Activated CD8-positive, alpha-beta memory T cell treated with anti-CD3 and anti-CD28 coated beads, Interleukin-2, amount 50 U/mL, for 4 hours (primary cell): ENCODE results near the gene GLP1R.

Source experiments
- DNase-seq: peaks from one replicate; pipeline ENCODE4 v3.0.0-alpha.2; 2020

GLP1R gene

GRCh38 chr6:39065561-39065960 is 17.0 kb downstream of the GLP1R start:
- no peak for DNase-seq

- no peak for DNase-seq
These were observed 19.8 kb downstream of the GLP1R start for GRCh38 chr6:39068391-39068790.

- DNase-seq: no peak
These were observed 24.2 kb downstream of the GLP1R start for GRCh38 chr6:39072830-39073229.

DNA sequence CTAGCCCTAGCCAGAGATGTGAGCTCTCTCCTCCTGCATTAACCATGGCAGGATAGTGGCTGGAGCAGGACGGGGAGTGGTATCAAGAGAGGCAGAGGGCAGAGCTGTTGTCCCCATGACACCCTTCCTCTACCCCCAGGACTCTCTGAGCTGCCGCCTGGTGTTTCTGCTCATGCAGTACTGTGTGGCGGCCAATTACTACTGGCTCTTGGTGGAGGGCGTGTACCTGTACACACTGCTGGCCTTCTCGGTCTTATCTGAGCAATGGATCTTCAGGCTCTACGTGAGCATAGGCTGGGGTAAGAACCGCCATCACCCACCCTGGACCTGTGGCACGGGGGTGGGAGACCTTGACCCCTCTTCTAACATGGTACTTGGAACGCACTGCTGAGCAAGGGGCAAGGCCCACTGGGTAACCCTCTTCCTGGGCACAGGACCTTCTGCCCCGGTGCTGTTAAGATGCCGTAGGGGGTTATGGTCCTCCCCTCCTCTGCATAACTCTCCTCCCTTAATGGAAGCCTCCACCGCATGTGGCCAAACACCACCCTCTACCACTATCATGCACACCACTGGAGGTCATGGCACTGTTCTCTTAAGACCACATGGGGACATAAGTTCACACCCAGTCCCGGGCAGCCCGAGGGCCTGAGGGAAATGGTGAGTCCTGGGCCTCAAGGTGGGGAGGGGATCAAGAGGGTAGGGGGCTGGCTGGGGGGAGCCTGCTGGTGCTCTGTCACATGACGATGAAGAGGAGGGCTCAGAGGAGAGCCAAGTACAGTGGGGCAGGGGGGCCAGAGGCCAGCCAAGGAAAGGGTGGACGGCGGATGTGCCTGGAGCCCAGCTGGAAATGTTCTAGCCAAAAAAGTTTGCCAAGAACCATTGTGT is 25.1 kb downstream of the GLP1R start:
- DNase-seq: no peak

DNA sequence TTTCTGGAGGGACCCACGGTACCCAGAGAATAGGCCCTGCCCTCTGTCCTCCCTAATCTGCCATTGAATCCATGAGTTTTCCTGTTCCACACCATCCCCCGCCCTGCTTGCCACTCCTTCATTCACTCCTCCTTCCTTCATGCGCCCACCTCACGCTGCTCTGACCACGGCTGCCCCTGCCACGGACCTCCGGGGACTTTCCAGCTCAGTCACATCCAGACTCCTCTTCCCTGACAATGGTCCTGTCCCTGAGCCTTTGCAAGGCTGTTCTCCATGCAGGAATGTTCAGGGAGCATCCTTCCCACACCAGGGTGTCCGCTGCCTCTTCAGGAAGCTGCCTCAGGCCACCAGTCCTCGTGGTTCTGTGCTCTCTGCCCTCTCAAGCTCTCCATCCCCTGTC is 25.9 kb downstream of the GLP1R start:
- no peak for DNase-seq

GRCh38 chr6:39075010-39075686 is 26.6 kb downstream of the GLP1R start:
- DNase-seq: no peak

DNA sequence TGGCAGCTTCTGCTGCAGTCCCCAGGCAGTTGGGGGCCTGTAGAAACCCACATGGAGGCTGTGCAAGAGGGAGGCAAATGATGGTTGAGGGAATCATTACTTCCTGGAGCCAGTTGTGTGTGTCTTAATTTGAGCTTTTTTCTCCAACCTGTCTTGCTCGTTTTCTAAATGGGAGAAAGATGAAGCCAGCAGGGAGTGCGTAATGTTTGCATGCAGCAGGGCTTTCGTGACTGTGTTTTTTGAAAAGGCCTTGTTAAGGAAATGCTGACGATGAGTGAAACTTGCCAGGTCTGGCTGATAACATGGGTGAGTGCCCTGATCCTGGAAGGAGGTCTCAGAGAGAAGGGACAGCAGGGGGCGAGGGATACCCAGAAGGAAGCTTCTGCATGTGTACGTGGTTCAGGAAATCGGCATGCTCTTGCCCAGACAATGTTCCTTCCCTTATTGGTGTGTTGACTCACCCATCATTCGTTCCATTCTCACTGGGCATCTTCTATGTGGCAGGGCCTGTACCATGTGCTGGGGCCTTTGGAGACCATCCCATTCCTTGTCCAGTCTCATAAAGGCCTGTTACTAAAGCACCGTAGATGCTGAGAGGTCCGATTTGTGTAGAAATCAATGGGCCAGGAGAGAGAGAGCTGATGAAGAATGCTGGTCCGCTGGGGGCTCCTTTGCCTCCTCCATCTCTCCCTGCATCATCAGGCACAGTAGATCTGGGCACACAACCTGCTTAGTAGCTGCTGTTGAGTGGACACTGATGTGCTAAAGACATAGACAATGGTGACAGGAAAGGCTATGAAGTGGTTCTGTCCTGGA is 27.4 kb downstream of the GLP1R start:
- no peak for DNase-seq

DNA sequence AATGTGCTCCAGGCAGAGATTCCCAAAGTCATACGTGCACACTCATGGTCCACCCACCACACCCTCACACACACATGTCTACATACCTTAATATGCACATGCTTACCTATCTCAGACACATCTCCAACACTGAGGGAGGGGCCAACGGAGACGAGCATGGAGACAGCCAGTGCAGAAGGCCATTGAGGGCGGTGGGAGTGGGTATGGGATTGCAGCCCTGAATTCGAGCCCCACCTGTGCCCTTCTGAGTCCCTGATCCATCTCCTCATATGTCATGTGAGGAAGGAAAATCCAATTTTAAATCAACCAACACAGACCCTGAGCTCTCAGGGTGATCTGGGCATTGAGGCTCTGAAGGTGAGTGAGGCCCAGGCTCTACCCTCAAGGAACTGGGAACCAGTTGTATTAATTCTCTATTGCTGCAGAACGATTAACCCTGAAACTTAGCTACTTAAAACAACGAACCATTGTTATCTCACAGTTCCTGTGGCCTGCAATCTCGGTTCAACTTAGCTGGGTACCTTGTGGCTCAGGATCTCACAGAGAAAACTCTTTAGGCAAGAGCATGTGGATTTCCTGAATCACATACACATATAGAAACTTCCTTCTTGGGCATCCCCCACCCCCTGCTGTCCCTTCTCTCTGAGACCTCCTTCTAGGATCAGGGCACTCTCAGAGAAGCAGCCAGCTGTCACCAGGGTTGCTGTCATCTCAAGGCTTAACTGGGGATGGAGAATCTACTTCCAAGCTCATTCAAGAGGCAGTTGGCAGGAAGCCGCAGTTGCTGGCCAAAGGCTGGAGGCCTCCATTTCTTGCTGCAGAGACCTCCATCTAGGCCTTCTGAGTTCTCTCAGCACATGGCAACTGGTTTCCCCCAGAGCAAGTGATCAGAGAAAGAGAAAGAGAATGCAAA is 28.3 kb downstream of the GLP1R start:
- DNase-seq: no peak

DNA sequence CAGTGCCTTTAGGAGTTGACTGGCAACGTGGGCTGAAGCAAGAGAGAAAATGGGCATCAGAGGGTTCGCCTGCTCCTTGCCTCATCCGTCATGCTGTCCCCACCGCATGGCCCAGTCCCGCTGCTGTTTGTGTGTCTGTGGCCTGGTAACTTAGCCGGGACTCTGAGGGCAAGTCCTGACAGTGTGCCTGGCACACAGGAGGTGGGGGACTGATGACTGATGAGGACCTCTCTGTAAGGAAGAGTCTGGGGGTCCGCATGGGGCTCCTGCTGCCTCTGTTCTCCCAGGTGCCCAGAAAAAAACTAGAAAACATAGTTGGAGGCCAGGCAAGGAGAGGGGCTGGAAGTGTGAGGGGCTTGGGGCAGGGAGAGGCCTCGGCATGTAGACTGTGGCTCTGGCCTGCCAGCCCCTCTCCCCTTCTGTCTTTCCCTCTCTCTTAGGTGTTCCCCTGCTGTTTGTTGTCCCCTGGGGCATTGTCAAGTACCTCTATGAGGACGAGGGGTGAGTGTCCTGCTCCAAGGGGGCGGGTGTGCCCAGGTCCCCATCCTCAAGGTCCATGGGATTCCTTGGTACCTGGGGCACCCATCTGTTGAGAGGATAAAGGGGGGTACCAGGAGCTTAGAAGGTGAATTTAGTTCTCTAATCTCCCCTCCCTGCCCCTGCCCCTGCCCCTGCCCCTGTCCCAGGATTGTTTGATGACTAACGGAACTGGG is 29.5 kb downstream of the GLP1R start:
- DNase-seq: no peak

- DNase-seq: no peak
These were observed 30.1 kb downstream of the GLP1R start for GRCh38 chr6:39078695-39079094.

DNA sequence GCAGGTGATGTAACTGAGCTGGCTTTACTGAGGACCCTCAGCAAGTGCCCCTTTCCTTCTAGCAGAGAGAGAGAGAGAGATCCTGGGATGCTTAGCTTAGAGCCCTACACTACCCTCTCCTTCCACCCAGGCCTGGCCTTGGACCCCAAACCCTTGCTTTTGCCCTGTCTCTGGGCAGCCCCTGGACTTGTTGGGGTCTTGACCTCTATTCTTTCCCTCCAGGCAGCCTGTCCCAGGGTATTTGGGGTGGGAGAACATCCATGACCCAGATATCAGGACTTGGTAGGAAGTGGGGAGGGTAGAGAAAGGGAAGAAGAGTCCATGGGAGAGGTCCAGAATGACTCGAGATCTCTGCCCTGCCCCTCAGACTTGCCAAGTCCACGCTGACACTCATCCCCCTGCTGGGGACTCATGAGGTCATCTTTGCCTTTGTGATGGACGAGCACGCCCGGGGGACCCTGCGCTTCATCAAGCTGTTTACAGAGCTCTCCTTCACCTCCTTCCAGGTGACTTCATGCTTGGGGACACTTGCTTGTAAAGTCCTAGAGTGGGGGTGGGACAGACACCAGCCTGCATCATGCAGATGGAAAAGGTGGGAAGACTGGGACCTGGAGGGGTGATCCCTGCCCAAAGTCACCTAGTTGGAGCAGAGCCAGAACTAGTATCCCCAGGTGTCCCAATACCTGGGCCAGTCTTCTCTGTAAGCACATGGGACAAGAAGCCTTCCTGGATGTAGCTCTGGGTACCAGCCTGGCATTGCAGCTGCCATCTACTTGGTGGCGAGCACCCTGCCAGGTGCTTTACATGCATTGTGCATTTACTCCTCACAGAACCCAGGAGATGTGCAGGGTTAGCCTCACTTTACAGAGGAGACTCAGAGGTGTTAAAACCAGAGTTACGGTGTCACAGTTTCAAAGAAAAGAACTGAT is 30.9 kb downstream of the GLP1R start:
- no peak for DNase-seq

DNA sequence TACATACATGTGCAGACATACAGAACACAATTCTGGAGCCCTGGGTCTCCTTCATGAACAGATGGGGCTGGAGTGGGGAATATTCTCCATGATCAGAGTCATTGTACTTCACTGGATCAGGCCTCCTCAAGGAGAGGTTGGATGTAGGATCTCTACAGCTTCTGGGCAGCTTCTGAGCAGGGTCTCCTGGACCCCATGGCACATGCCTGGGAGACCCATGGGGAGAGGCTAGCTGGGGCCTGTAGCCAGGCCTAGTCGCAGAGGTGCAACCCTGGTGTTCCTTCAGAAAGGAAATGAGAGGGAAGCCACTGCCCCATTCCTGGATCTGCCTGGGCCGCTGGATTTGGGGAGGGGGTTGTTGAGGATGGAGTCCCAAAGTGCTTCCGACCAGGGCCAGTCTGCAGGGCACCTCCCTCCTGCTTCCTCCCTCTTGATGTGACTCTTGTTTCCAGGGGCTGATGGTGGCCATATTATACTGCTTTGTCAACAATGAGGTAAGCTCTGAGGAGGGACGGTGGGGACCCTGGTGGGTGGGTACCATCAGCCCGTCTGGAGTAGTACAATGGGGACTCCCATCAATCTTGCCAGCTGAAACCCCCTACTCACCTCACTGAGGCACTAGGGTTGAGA is 31.8 kb downstream of the GLP1R start:
- DNase-seq: no peak

GRCh38 chr6:39082310-39082709 is 33.7 kb downstream of the GLP1R start:
- no peak for DNase-seq

- DNase-seq: no peak
These were observed 34.7 kb downstream of the GLP1R start for GRCh38 chr6:39083231-39083634.

- no peak for DNase-seq
These were observed 35.9 kb downstream of the GLP1R start for GRCh38 chr6:39084506-39084905.

DNA sequence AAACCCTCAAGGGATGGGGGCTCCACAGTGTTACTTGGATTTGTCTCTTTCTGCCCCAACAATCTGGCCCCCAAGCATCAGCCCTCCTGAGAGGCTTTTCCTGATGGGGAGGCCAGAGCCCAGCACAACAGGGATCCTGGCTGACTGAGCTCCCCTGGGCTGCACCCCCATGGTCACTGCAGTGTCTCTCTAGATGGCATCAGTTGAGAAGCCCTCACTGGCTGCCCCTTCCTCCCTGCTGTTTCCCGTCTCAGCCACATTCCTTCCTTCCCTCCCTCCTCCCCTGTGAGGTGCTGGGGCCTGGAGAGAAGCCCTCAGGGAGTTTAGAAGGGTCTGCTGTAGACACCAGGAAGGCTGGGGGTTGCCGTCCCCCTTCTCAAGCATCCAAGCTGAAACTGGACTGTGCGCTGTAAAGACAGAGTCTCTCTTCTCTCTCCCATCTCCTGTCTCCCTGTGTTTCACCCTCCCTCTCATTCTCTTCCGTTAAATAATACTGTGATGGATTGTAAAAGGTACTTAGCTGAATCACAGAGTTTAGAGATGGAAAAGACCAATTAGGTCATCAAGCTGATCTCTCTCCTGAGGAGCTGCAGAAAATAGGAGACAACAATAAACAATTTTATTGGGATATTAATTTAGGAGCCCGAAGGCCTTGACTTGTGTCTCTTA is 36.7 kb downstream of the GLP1R start:
- DNase-seq: no peak

- DNase-seq: no peak
These were observed 37.7 kb downstream of the GLP1R start for GRCh38 chr6:39086294-39086693.

GRCh38 chr6:39086711-39087110 is 38.1 kb downstream of the GLP1R start:
- DNase-seq: no peak

GRCh38 chr6:39087197-39087596 is 38.6 kb downstream of the GLP1R start:
- DNase-seq: no peak

- DNase-seq: no peak
These were observed 39.8 kb downstream of the GLP1R start for GRCh38 chr6:39088331-39088730.
